Urothelium cell line (cell line): ENCODE data around the gene LSAMP.

ENCODE experiments used
- DNase-seq: peaks from one replicate; pipeline ENCODE4 v3.0.0; 2011; ENCODE audit warnings: low spot score, mixed read lengths
- FAIRE-seq: peaks from 2 replicates; lab custom pipeline; 2011; peaks lifted over from hg19 to GRCh38; lab: Jason Lieb, UNC

Gene LSAMP

GRCh38 chr3:116445311-116445841, at the start of gene LSAMP:
Gene LSAMP, minus strand, starts transcription at chr3:116445487.
- FAIRE-seq, result peak; percentile 69
- DNase-seq, result peak; percentile 56

DNA sequence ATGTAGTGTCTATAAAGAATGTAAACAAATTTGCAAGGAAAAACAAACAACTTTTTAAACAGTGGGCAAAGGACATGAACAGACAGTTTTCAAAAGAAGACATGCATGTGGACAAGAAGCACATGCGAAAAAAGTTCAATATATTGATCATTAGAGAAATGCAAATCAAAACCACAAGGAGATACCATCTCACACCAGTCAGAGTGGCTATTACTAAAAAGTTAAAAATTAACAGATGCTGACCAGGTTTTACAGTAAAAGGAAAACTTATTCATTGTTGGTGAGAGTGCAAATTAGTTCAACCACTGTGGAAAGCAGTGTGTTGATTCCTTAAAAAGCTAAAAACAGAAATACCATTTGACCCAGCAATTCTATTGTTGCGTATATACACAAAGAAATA, 47.1 kb upstream of the LSAMP start:
- no peak for DNase-seq
- no peak for FAIRE-seq

GRCh38 chr3:116483135-116483534, 37.8 kb upstream of the LSAMP start:
- DNase-seq, result no peak
- no peak for FAIRE-seq

- FAIRE-seq, result no peak
- DNase-seq, result no peak
These were observed 31.4 kb upstream of the LSAMP start for GRCh38 chr3:116476691-116477090.

GRCh38 chr3:116474801-116475200, 29.5 kb upstream of the LSAMP start:
- no peak for DNase-seq
- no peak for FAIRE-seq

GRCh38 chr3:116474032-116474780, 28.9 kb upstream of the LSAMP start:
- FAIRE-seq, result no peak
- no peak for DNase-seq

- no peak for FAIRE-seq
- peak; percentile 57 for DNase-seq
These were observed 28.3 kb upstream of the LSAMP start for GRCh38 chr3:116473602-116474001.

DNA sequence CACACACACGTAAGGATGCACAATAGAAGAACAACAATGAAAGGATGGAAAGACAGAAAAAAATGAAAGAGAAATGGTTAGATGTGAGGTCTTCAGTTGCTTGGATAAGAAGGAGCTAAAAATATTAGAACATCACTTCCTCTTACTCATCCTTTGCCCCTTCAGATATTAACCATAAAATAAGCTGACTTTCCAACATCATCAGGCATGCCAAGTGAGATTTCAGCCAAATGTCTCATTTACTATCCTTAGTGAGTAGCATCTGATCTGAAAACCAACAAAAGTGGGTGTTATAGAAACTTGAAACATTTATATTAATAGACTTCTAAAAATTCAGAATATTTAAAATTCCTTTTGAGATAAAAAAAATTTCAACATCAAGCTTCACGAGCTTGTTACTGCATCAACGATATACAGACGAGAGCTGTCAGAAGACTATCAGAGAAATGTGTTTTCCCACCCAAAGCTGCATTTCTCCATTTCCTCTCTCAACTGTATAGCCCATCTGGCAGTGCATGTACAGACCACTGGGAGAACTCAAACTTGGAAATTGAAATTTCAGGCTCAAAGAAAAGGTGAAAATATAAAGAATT, 25.4 kb upstream of the LSAMP start:
- FAIRE-seq (no peak), DNase-seq (no peak)

DNA sequence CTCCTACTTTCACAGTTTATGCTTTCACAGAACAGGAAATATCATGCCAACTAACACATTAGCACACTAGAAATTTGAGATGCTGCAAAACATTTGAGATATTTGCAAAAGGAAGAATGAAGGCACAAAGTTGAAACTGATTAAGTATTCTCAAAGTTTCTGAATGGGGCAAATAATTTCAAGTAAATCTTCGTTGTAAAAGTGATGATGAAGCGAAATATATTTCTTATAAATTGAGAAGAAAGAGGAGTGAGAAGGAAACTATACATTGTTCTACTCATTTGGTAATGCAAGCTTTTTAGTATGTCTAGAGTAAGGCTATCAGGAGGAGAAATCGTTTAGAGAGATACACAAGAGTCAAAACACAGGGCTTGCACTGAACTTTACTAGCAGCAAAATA, 24.3 kb upstream of the LSAMP start:
- FAIRE-seq (no peak), DNase-seq (no peak)

DNA sequence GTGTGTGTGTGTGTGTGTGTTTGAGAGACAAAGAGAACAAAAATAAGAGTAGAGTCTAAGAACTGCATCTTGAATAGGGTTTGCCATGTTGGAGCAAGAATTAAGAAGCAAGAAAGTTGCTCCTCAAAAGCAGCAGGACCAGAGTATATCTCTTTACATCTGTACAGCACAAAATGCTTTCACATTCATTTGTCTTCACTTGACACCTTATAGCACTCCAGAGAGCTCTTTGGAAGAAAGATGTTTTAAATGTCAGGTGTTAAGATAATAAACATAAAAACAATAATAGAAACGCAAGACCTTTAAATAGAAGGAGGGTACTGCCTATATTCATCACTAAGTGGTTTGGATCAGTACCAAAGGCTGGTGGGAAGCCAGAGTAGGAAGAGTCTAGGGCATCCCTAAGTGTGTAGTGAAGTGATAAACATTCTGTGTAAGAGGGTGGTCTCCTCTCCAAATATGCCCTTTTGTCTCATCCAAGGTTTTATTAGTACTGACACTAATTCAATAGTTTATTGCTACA, 19.1 kb upstream of the LSAMP start:
- FAIRE-seq, result no peak
- no peak for DNase-seq

- FAIRE-seq, result no peak
- no peak for DNase-seq
These were observed 8.5 kb upstream of the LSAMP start for GRCh38 chr3:116453666-116454346.

DNA sequence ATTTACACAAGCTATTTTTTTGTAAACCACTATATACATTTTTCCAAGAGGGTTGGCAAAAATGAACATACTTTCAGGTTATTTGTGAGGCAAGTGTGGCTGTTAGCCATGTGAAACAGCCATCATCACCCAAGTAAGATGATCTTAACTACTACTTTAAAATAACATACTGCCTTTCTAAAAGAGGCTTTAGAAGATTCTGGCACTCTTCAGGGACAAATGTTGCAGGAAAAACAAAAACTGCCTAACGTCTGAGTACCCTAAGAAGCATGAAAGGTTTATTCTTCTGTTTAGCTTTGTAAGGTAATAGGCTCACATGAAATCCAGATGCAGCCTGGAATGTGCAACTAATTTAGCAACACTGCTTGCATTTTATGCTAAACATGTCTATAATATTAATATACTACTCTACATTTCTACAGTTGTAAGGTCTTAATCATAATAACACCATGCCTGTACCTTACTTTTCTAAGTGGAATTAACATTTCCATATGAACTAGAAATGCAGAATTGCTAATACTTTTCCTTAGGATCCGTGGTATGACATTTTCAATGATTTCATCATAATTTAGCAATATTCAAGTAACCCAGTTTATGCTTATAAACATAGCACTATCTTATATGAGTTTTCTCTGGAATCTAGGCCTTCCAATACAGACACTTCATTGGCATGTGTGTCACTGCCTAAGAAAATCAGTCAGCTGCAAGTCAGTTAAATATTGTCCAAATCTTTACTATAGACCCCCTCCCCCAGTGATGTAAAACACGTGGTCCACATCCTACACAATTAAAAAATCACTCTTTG, 4.5 kb upstream of the LSAMP start:
- DNase-seq (no peak), FAIRE-seq (no peak)

- DNase-seq (no peak), FAIRE-seq (no peak)
These were observed 703 bp upstream of the LSAMP start for GRCh38 chr3:116445990-116446389.

- FAIRE-seq, result peak; percentile 79
- peak; percentile 25 for DNase-seq
These were observed 422 bp downstream of the LSAMP start for GRCh38 chr3:116444819-116445310.

DNA sequence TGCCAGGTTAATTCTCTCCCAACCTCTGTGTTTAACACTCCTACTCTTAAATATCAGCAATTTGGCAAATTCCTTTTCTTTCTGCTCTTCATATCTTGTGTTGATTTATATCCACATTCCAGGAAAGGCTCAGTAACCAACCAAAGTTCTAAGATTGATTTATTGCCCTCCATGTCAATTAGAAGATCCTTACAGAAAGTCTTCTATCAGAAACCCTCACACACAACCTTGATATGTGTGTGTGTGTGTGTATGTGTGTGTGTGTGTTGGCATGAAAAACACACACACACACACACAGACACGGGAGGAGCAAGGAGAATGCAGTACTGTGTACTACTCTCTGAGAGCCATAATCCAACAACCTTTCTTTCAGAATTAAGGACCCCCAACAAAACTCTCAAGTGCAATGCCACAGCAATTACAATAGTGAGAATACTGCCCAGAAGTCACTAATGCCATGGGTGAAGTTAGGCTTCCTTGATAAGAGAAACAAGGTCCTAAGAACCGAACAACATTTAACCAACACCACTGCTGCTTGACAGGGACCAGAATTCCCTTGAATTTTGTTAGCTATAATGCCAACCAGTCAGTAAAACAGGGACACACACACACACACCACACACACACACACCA, 1.1 kb downstream of the LSAMP start:
- DNase-seq (no peak), FAIRE-seq (no peak)

- peak; percentile 88 for FAIRE-seq
- peak; percentile 14 for DNase-seq
These were observed 2.1 kb downstream of the LSAMP start for GRCh38 chr3:116443191-116443661.

- no peak for DNase-seq
These were observed 2.8 kb downstream of the LSAMP start for GRCh38 chr3:116442331-116443021.

GRCh38 chr3:116441652-116442051, 3.6 kb downstream of the LSAMP start:
- no peak for FAIRE-seq
- DNase-seq, result no peak

More at GRCh38 chr3:116442331-116443021, 2.8 kb downstream of the LSAMP start:
- no peak for FAIRE-seq

DNA sequence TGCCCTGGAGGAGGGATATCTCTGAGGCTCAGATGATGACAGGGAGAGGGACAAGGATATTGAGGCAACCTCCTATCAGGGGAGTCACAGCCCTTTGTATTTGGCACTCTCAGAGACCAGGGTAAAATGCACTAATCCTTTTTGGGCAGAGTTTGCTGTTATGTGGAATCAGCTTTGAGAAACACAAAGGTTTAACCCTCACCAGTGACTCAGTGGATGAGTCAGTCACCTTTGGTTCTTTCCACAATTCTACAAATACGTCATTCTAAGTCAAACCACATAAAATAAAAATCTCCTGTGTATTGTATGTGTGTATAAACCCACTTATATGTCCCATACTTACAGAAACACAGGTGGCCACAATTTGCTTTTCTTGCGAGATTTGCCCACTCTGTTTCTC, 5.1 kb downstream of the LSAMP start:
- FAIRE-seq (peak; percentile 85), DNase-seq (peak; percentile 70)
